Measurements from ENCODE around the gene PGAM4.
"Not testable (repeated sequence)": the region's sequence is repeated elsewhere in the genome, so short reads cannot be mapped to it uniquely, and the experiment has no call there.

PGAM4 gene

DNA sequence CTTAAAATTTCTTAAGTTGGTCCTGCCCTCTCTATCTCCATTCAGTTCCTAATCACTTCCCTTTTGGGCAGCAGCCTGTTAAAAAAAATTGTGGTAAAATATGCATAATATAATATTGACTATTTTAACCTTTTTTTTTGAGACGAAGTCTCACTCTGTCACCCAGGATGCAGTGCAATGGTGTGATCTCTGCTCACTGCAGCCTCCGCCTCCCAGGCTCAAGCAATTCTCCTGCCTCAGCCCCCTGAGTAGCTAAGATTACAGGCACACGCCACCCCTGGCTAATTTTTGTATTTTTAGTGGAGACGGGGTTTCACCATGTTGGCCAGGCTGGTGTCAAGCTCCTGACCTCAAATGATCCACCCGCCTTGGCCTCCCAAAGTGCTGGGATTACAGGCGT lies 50.1 kb downstream of the PGAM4 start:
- peak; percentile 13; the same call in 1 of the 2 replicates for TF ChIP-seq SPI1 (IDR thresholded peaks at IDR 0.05; ENCODE audit: borderline replicate concordance, low read depth)

GRCh38 chrX:77918568-77918967 lies 50.9 kb downstream of the PGAM4 start:
- Histone ChIP-seq H3K27me3 (ENCODE audit: insufficient read depth, poor library complexity, severe bottlenecking) (no peaks in the 10 kb centered on the region), H3K4me3 (replicated peaks; ENCODE audit: insufficient read depth, low read length) (no peak overlapping the region), H3K27ac (replicated peaks) (no peak overlapping the region)
- peak in 1 of 2 experiments; percentile 47 for DNase-seq (ENCODE audit: low read depth in 1 of 2, low spot score in 1 of 2)
- TF ChIP-seq SPI1 (IDR thresholded peaks at IDR 0.05; ENCODE audit: borderline replicate concordance, low read depth), result no peak
- TF ChIP-seq POLR2AphosphoS5 (IDR thresholded peaks at IDR 0.05; ENCODE audit: low read depth), result no peak
- TF ChIP-seq, protein P1, sequence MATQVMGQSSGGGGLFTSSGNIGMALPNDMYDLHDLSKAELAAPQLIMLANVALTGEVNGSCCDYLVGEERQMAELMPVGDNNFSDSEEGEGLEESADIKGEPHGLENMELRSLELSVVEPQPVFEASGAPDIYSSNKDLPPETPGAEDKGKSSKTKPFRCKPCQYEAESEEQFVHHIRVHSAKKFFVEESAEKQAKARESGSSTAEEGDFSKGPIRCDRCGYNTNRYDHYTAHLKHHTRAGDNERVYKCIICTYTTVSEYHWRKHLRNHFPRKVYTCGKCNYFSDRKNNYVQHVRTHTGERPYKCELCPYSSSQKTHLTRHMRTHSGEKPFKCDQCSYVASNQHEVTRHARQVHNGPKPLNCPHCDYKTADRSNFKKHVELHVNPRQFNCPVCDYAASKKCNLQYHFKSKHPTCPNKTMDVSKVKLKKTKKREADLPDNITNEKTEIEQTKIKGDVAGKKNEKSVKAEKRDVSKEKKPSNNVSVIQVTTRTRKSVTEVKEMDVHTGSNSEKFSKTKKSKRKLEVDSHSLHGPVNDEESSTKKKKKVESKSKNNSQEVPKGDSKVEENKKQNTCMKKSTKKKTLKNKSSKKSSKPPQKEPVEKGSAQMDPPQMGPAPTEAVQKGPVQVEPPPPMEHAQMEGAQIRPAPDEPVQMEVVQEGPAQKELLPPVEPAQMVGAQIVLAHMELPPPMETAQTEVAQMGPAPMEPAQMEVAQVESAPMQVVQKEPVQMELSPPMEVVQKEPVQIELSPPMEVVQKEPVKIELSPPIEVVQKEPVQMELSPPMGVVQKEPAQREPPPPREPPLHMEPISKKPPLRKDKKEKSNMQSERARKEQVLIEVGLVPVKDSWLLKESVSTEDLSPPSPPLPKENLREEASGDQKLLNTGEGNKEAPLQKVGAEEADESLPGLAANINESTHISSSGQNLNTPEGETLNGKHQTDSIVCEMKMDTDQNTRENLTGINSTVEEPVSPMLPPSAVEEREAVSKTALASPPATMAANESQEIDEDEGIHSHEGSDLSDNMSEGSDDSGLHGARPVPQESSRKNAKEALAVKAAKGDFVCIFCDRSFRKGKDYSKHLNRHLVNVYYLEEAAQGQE (IDR thresholded peaks at IDR 0.05; ENCODE audit: insufficient replicate concordance, low read depth), result no peak
- TF ChIP-seq CTCF (IDR thresholded peaks at IDR 0.05; ENCODE audit: insufficient read depth, low read length), result no peak
- no peak for TF ChIP-seq GABPA (IDR thresholded peaks at IDR 0.05; ENCODE audit: low read depth)

More for the DNA sequence above, 50.1 kb downstream of the PGAM4 start:
- H3K4me3 ChIP-seq (replicated peaks; ENCODE audit: insufficient read depth, low read length); H3K27me3 ChIP-seq (ENCODE audit: insufficient read depth, poor library complexity, severe bottlenecking); H3K27ac ChIP-seq (replicated peaks); DNase-seq (ENCODE audit: low read depth in 1 of 2, low spot score in 1 of 2): not testable (repeated sequence)
